Measurements from ENCODE around the gene RAG1.
A peak's percentile ranks its signal among the peaks of the same experiment; 100 is the strongest.

RAG1 gene

DNA sequence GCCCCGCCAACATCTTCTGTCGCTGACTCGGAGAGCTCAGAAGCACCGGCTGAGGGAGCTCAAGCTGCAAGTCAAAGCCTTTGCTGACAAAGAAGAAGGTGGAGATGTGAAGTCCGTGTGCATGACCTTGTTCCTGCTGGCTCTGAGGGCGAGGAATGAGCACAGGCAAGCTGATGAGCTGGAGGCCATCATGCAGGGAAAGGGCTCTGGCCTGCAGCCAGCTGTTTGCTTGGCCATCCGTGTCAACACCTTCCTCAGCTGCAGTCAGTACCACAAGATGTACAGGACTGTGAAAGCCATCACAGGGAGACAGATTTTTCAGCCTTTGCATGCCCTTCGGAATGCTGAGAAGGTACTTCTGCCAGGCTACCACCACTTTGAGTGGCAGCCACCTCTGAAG, 6.7 kb downstream of the RAG1 start:
- TF ChIP-seq, protein P1, sequence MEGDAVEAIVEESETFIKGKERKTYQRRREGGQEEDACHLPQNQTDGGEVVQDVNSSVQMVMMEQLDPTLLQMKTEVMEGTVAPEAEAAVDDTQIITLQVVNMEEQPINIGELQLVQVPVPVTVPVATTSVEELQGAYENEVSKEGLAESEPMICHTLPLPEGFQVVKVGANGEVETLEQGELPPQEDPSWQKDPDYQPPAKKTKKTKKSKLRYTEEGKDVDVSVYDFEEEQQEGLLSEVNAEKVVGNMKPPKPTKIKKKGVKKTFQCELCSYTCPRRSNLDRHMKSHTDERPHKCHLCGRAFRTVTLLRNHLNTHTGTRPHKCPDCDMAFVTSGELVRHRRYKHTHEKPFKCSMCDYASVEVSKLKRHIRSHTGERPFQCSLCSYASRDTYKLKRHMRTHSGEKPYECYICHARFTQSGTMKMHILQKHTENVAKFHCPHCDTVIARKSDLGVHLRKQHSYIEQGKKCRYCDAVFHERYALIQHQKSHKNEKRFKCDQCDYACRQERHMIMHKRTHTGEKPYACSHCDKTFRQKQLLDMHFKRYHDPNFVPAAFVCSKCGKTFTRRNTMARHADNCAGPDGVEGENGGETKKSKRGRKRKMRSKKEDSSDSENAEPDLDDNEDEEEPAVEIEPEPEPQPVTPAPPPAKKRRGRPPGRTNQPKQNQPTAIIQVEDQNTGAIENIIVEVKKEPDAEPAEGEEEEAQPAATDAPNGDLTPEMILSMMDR (IDR thresholded peaks at IDR 0.05; ENCODE audit: insufficient read depth, low read depth, low read length, missing control alignments), result no peak
- no peak for DNase-seq (ENCODE audit: low read depth)
- H3K4me3 ChIP-seq (ENCODE audit: low read length), result no peak overlapping the region

DNA sequence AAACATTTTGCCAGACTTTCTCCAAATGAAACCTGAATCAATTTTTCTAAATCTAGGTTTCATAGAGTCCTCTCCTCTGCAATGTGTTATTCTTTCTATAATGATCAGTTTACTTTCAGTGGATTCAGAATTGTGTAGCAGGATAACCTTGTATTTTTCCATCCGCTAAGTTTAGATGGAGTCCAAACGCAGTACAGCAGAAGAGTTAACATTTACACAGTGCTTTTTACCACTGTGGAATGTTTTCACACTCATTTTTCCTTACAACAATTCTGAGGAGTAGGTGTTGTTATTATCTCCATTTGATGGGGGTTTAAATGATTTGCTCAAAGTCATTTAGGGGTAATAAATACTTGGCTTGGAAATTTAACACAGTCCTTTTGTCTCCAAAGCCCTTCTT, 9.6 kb downstream of the RAG1 start:
- DNase-seq (ENCODE audit: low read depth), result no peak
- H3K4me3 ChIP-seq (ENCODE audit: low read length), result no peak overlapping the region
- TF ChIP-seq, protein P1 (IDR thresholded peaks at IDR 0.05; ENCODE audit: insufficient read depth, low read depth, low read length, missing control alignments), result no peak

DNA sequence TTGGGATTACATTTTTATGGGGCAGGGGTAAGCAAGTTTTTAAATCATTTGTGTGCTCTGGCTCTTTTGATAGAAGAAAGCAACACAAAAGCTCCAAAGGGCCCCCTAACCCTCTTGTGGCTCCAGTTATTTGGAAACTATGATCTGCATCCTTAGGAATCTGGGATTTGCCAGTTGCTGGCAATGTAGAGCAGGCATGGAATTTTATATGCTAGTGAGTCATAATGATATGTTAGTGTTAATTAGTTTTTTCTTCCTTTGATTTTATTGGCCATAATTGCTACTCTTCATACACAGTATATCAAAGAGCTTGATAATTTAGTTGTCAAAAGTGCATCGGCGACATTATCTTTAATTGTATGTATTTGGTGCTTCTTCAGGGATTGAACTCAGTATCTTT, 10.1 kb downstream of the RAG1 start:
- TF ChIP-seq, protein P1 (IDR thresholded peaks at IDR 0.05; ENCODE audit: insufficient read depth, low read depth, low read length, missing control alignments), result no peak
- DNase-seq (ENCODE audit: low read depth), result peak; percentile 8
- no peak overlapping the region for H3K4me3 ChIP-seq (ENCODE audit: low read length)

DNA sequence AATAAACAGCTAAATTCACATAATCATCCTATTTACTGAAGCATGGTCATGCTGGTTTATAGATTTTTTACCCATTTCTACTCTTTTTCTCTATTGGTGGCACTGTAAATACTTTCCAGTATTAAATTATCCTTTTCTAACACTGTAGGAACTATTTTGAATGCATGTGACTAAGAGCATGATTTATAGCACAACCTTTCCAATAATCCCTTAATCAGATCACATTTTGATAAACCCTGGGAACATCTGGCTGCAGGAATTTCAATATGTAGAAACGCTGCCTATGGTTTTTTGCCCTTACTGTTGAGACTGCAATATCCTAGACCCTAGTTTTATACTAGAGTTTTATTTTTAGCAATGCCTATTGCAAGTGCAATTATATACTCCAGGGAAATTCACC, 10.7 kb downstream of the RAG1 start:
- DNase-seq (ENCODE audit: low read depth), result no peak
- TF ChIP-seq, protein P1 (IDR thresholded peaks at IDR 0.05; ENCODE audit: insufficient read depth, low read depth, low read length, missing control alignments), result no peak
- no peak overlapping the region for H3K4me3 ChIP-seq (ENCODE audit: low read length)

DNA sequence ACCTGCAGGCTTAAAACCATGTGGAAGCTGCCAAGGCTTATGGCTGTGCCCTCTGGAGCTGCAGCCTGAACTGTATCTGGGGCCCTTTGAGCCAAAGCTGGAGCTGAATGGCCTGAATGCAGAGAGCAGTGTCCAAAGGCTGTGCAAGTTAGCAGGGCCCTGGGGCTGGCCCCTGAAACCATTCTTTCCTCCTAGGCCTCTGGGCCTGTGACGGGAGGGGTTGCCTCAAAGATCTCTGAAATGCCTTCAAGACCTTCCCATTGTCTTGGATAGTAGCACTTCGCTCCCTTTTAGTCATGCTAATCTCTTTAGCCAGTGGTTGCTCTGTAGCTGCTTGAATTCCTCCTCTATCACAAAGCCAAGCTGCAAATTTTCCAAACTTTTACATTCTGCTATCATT, 13.7 kb downstream of the RAG1 start:
- H3K4me3 ChIP-seq (ENCODE audit: low read length), result no peak overlapping the region
- TF ChIP-seq, protein P1 (IDR thresholded peaks at IDR 0.05; ENCODE audit: insufficient read depth, low read depth, low read length, missing control alignments), result no peak
- DNase-seq (ENCODE audit: low read depth), result no peak

DNA sequence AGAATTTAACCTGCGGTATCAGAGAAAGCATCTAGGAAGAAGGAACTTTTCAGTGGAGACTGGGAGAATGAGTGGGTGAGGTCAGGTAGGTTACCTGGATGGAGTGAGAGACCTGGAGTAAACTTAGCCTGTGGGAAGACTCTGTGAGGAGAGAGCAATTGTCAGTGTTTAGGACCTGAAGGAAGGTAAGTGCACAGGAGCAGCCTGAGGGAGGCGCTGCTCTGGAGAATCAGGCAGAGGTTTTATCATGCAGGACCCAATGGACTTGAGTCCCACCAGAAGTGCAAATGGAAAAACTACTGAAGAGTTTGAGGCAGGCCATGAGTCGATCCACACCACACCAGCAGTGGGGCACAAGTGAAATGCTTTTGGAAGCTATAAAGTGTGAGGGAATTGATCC, 15.9 kb downstream of the RAG1 start:
- TF ChIP-seq, protein P1 (IDR thresholded peaks at IDR 0.05; ENCODE audit: insufficient read depth, low read depth, low read length, missing control alignments), result no peak
- no peak overlapping the region for H3K4me3 ChIP-seq (ENCODE audit: low read length)
- DNase-seq (ENCODE audit: low read depth), result no peak

DNA sequence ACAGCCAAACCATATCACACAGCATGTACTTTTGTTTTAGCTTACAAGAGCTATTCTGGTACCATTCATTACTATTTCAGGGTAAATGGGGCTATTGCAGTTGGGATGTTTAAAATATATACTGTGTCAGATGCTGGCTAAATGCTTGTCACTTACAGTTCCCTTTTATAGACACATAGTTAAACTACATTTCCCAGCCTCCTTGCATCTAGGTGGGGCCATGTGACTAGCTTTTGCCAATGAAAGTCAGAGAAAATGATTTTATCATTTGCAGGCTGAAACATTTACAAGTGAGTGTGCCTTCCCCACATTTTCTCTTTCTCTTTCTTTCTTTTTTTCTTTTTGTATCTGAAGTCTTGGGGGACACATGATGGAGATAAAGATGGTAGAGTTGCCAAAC, 18.7 kb downstream of the RAG1 start:
- DNase-seq (ENCODE audit: low read depth), result no peak
- TF ChIP-seq, protein P1 (IDR thresholded peaks at IDR 0.05; ENCODE audit: insufficient read depth, low read depth, low read length, missing control alignments), result no peak
- H3K4me3 ChIP-seq (ENCODE audit: low read length), result no peak overlapping the region
